Measurements from ENCODE around the gene PRKAR2A.

- TF ChIP-seq ZFP30 (CRISPR knock-in tag; IDR thresholded peaks at IDR 0.05) (no peak), TCF4 (CRISPR knock-in tag; IDR thresholded peaks at IDR 0.05; ENCODE audit: borderline replicate concordance) (no peak), GLIS3 (CRISPR knock-in tag; IDR thresholded peaks at IDR 0.05) (no peak)
Observed at GRCh38 chr3:48819234-48820221, 28.1 kb downstream of the PRKAR2A start.

Data from SK-N-SH treated with all-trans-retinoic acid at 6 μM for 48 hours (cell line).